Measurements from ENCODE around the gene TUSC2.

GRCh38 chr3:50340147-50340447 lies 12.1 kb upstream of the TUSC2 start:
- TF ChIP-seq POLR2A (IDR thresholded peaks at IDR 0.05; ENCODE audit: control extremely low read depth in 1 of 2, low read depth in 2 of 2, low read length in 2 of 2) = no peak
- no peak for TF ChIP-seq SRF (IDR thresholded peaks at IDR 0.05; ENCODE audit: low read depth, low read length)
- TF ChIP-seq SIN3A (conservative IDR thresholded peaks at IDR 0.05 in 1 of 2, IDR thresholded peaks at IDR 0.05 in 1 of 2; ENCODE audit: low read depth in 1 of 2, low read length in 2 of 2) = no peak
- TF ChIP-seq, protein P1, sequence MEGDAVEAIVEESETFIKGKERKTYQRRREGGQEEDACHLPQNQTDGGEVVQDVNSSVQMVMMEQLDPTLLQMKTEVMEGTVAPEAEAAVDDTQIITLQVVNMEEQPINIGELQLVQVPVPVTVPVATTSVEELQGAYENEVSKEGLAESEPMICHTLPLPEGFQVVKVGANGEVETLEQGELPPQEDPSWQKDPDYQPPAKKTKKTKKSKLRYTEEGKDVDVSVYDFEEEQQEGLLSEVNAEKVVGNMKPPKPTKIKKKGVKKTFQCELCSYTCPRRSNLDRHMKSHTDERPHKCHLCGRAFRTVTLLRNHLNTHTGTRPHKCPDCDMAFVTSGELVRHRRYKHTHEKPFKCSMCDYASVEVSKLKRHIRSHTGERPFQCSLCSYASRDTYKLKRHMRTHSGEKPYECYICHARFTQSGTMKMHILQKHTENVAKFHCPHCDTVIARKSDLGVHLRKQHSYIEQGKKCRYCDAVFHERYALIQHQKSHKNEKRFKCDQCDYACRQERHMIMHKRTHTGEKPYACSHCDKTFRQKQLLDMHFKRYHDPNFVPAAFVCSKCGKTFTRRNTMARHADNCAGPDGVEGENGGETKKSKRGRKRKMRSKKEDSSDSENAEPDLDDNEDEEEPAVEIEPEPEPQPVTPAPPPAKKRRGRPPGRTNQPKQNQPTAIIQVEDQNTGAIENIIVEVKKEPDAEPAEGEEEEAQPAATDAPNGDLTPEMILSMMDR (IDR thresholded peaks at IDR 0.05; ENCODE audit: control extremely low read depth in 1 of 3, insufficient read depth in 1 of 3, low read depth in 1 of 3, low read length in 3 of 3) = no peak
- no peak for TF ChIP-seq EP300 (IDR thresholded peaks at IDR 0.05; ENCODE audit: borderline replicate concordance in 1 of 2, low read depth in 2 of 2, low read length in 2 of 2)
